ENCODE measurements around the gene ZNF764.
A peak's percentile ranks its signal among the peaks of the same experiment; 100 is the strongest.
"Not testable (repeated sequence)": the region's sequence is repeated elsewhere in the genome, so short reads cannot be mapped to it uniquely, and the experiment has no call there.

ZNF764 gene

GRCh38 chr16:30543067-30543466 is 15.1 kb downstream of the ZNF764 start:
- DNase-seq = no peak

DNA sequence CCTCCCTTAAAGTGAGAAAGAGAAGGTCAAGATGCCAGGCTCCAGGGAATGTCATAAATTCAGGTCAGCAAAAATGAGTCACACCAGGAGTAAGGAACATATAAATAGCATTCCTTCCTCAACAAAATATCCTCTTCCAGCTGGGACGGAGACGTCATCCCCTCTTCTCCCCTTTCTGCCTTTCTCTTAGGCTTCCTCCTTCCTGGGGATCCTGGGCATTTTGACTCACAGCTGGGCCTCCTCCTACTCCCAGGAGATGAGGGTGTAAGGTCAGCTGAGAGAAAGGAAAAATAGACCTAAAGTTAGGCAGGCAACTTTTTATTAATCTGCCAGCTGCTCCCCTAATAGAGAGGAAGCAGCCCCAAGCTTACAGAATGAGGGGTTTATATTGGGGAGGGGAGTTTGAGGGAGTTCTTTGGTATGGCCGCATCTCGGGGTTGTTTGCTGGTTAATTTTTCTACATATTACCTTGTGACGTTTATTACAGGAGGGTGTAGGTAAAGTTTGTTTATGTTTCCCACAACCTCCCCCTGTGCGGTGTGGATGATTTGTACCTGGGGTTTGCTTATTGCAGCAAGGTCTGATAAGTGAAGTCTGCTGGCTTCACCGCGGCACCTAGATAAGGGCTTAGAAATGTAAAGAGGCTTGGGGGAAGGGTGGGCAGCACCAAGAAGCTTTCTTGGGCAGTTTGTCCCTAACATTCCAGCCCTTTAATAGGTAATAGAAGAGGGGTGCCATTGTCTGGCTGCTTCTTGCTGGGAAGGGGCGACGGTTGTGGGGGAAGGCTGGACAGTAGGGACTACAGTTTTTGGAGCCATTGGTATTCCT is 16.5 kb downstream of the ZNF764 start:
- DNase-seq = no peak

GRCh38 chr16:30540916-30541464 is 17.2 kb downstream of the ZNF764 start:
- not testable (repeated sequence) for DNase-seq

- DNase-seq = not testable (repeated sequence)
Measured at GRCh38 chr16:30539986-30540526, 18.1 kb downstream of the ZNF764 start.

DNA sequence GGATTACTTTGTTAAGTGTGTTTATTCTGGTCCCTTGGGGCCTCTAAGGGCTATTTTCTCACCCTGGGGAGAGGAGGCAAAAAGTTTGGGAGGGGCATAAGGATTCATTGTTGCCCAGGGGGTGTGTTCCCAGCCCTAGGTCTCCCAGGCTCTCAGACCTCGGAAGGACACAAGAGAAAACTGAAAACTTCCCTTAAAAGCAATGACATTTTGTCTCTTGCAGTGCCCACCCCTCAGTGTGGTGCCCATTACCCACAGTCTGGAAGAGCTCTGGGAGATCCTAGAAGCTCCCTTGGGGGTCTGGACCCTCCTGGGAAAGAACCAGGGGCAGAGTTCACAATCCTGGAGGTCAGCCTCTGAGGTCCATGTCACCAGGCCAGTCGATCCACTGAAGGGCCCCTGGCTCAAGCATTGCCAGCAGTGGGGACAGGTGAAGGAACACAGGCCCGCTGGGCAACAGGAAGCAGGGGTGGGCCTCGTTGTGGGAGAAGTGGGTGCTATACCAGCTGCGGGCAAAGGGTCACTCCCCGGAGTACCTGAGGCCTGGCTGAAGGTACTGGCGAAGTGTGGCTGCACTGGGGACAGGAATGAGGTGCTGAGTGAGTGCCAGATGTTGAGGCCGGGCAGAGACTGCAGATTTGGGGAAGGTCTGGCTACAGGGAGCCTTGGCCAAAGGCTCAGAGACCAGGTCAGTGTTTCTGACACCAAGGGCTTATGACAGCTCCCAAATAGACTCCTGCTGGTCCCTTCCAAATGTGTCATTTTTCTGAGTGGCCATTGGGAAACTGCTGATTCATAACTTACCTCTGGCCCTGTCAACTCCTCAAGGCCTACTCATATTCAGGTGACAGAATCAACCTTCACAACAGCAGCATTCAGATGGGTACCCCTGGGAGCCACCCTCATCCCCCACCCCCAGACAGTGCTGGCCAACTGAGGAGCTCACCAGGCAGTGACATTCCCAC is 18.9 kb downstream of the ZNF764 start:
- DNase-seq = no peak

DNA sequence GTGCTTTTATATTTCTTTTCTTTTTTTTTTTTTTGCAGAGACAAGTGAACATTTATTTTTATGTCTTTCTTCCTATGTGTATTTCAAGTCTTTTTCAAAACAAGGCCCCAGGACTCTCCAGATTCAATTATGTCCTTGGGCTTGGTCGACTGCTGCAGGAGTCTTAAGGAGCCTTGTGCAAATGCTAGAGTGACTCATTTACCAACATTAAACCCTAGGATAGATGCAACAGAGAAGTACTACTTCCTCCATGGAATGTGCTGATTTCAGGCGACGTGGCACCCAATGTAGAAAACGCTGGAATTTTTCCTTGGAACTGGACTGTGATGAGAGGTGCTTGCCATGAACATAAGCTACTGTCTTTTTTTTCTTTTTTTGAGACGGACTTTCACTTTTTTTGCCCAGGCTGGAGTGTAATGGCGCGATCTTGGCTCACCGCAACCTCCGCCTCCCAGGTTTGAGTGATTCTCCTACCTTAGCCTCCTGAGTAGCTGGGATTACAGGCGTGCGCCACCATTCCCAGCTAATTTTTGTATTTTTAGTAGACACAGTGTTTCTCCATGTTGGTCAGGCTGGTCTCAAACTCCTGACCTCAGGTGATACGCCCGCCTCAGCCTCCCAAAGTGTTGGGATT is 21.7 kb downstream of the ZNF764 start:
- not testable (repeated sequence) for DNase-seq

DNA sequence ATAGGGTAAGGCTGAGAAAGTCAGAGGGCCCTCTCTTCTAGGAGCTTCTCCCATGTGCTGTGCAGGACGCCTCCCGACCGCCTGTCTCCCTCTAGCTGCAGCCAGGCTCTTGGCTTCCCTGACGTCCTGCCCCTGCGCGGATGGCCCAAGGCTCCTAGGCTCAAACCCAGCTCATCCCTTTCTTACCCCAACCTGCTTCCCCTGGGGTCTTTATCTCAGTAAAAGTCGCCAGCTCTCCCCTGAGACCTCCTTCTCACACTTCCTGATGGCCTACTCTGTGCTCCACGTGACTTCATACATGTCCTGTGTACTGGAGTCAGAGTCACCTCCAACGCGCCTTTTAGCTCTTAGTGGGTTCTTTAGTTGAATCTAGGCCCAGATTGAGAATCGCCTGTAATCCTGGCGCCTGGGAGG is 22.4 kb downstream of the ZNF764 start:
- peak; percentile 63 for DNase-seq

GRCh38 chr16:30535106-30535776 is 22.9 kb downstream of the ZNF764 start:
- DNase-seq = no peak

- DNase-seq = peak; percentile 92
Measured at GRCh38 chr16:30534368-30535105, 23.6 kb downstream of the ZNF764 start, which contains the start of gene ZNF747. ZNF747 (minus strand) TSS chr16:30534858; CDS start chr16:30534679, 179 bp downstream.

- DNase-seq = no peak
Measured at GRCh38 chr16:30533748-30534367, 24.3 kb downstream of the ZNF764 start.

- DNase-seq = no peak
Measured at GRCh38 chr16:30533146-30533522, 25.0 kb downstream of the ZNF764 start.

DNA sequence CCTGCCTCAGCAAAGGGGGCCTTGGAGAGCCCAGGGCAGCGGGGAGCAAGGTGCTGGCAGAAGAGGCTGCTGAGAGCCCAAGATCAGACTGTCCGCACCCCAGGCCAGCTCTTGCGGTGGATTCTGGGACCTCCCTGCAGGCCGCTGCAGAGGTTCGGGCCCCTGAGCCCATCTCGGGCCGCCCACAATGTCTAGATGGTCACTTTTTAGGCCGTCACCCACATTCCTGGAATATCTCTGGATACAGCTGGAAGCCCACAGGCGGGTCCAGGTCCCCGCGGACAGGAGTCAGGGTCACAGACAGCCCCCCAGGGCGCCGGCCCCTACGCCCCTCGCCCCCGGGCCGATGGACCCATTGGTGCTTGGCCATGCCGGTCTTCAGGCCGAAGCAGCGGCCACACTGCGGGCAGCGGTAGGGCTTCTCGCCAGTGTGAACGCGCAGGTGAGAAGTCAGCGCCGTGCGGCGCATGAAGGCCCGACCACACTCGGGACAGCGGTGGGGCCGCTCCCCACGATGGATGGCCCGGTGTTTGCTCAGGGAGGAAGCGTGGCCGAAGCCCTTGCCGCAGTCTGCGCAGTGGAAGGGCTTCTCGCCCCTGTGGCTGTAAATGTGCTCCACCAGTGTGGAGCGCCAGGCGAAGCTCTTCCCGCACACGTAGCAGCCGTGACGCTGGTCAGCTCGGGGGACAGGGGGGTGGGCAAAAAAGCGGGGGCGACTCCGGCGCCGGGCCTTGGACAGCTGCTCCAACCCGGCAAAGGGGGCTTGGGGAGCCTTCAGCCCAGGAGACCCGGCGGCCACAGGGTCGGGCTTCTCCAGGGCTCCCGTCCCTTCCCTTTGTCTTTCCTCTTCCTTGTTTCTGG is 25.7 kb downstream of the ZNF764 start:
- no peak for DNase-seq

- no peak for DNase-seq
Measured at GRCh38 chr16:30530163-30531037, 27.8 kb downstream of the ZNF764 start.

- DNase-seq = no peak
Measured at GRCh38 chr16:30528799-30529457, 29.2 kb downstream of the ZNF764 start.

- DNase-seq = no peak
Measured at GRCh38 chr16:30527635-30528178, 30.5 kb downstream of the ZNF764 start.

DNA sequence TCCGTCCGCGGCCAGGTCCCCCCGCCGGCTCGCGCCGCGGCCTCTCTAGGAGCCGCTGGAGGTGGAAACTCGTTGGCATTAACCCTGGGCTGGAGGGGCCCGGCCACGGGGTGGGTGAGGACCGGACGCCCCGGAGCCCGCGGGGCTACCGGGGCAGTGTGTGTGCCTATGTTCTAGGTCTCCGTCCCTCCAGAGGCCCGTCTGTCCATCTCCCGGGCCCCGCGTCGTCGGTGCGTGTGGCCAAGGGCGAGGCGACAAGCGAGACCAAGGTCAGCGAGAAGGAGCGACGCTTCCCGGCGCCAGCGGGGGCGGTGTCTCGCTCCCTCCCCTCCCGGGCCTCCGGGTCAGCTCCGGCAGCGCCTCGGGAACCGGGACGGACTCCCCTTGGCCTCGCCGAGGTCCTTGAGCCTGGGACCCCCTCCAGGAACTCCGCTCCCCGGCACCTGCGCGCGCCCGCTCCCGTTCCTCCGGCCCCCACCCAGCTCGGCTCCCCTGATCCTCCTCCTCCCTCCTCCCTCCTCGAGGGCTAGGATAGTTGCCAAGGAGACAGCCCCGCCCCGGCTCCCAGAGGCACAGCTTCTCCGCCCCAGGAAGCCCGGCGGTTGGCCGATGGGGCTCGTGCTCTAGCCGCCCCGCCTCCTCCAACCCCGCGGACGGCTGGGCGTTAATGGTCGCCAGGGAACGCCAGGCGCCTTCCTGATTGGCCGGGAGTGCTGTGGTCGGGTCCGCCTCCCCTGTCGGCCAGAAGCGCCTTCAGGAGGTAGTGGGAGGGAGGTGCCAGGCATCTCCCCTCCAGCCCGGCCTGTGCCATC is 31.1 kb downstream of the ZNF764 start:
- peak; percentile 87 for DNase-seq

Measured in activated CD8-positive, alpha-beta memory T cell treated with anti-CD3 and anti-CD28 coated beads, Interleukin-2, amount 50 U/mL, for 4 hours (primary cell).